Panc1 (cell line): ENCODE measurements around the gene CDYL.
"Not testable (repeated sequence)": the region's sequence is repeated elsewhere in the genome, so short reads cannot be mapped to it uniquely, and the experiment has no call there.

Experiments
- CTCF ChIP-seq: fragments of 450-650 bp; IDR thresholded peaks from 2 replicates; pipeline ENCODE4 v1.5.1; 2017; ENCODE audit warnings: mild to moderate bottlenecking
- POLR2AphosphoS5 ChIP-seq: IDR thresholded peaks from 2 replicates; pipeline ENCODE4 v1.6.1; 2012; ENCODE audit warnings: mild to moderate bottlenecking, low read depth, low read length, moderate library complexity
- SIN3A ChIP-seq: IDR thresholded peaks from 2 replicates; pipeline ENCODE4 v1.6.1; 2012; ENCODE audit warnings: low read depth, mild to moderate bottlenecking, low read length, moderate library complexity, borderline replicate concordance; ENCODE audit not compliant: insufficient read depth
- TF ChIP-seq, protein P1 (sequence below), 2 experiments: IDR thresholded peaks; 2 replicates each; pipeline ENCODE4 v1.6.1; 2011 to 2012; ENCODE audit warnings: low read depth in 2 of 2, control low read depth in 1 of 2, low read length in 1 of 2, mild to moderate bottlenecking in 1 of 2, moderate library complexity in 1 of 2; ENCODE audit not compliant: insufficient read depth in 1 of 2

DNA sequence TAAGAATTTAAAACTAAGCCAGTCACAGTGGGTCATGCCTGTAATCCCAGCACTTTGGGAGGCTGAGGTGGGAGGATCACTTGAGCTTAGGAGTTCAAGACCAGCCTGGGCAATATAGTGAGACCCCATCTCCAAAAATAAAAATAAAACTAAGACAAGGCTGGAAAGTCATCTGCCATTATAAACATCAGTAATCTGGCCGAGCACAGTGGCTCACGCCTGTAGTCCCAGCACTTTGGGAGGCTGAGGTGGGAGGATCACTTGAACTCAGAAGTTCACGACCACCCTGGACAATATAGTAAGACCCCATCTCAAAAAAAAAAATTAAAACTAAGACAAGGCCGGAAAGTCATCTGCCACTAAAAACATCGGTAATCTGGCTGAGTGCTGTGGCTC, 228.8 kb downstream of the CDYL start:
- TF ChIP-seq CTCF, POLR2AphosphoS5, SIN3A: not testable (repeated sequence)
- TF ChIP-seq, protein P1, sequence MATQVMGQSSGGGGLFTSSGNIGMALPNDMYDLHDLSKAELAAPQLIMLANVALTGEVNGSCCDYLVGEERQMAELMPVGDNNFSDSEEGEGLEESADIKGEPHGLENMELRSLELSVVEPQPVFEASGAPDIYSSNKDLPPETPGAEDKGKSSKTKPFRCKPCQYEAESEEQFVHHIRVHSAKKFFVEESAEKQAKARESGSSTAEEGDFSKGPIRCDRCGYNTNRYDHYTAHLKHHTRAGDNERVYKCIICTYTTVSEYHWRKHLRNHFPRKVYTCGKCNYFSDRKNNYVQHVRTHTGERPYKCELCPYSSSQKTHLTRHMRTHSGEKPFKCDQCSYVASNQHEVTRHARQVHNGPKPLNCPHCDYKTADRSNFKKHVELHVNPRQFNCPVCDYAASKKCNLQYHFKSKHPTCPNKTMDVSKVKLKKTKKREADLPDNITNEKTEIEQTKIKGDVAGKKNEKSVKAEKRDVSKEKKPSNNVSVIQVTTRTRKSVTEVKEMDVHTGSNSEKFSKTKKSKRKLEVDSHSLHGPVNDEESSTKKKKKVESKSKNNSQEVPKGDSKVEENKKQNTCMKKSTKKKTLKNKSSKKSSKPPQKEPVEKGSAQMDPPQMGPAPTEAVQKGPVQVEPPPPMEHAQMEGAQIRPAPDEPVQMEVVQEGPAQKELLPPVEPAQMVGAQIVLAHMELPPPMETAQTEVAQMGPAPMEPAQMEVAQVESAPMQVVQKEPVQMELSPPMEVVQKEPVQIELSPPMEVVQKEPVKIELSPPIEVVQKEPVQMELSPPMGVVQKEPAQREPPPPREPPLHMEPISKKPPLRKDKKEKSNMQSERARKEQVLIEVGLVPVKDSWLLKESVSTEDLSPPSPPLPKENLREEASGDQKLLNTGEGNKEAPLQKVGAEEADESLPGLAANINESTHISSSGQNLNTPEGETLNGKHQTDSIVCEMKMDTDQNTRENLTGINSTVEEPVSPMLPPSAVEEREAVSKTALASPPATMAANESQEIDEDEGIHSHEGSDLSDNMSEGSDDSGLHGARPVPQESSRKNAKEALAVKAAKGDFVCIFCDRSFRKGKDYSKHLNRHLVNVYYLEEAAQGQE (IDR thresholded peaks at IDR 0.05; ENCODE audit: insufficient read depth in 1 of 2, low read depth in 2 of 2, low read length in 1 of 2), result not testable (repeated sequence)
